Measurements from ENCODE around the gene RNF223.
"Not testable (repeated sequence)": the region's sequence is repeated elsewhere in the genome, so short reads cannot be mapped to it uniquely, and the experiment has no call there.

Gene RNF223

GRCh38 chr1:1072299-1072848, 1.7 kb downstream of the RNF223 start:
- no peak for DNase-seq (ENCODE audit: low read depth)

- DNase-seq (ENCODE audit: low read depth): no peak
Observed at GRCh38 chr1:1071486-1072298, 2.4 kb downstream of the RNF223 start.

GRCh38 chr1:1069711-1070676, 4.1 kb downstream of the RNF223 start:
- DNase-seq (ENCODE audit: low read depth): no peak

GRCh38 chr1:1069056-1069710, 4.9 kb downstream of the RNF223 start:
- peak; percentile 92 for DNase-seq (ENCODE audit: low read depth)

- DNase-seq (ENCODE audit: low read depth): peak; percentile 38
Observed at GRCh38 chr1:1068517-1069055, 5.5 kb downstream of the RNF223 start.

GRCh38 chr1:1067860-1068516, 6.1 kb downstream of the RNF223 start:
- no peak for DNase-seq (ENCODE audit: low read depth)

- DNase-seq (ENCODE audit: low read depth): no peak
Observed at GRCh38 chr1:1067284-1067859, 6.7 kb downstream of the RNF223 start.

GRCh38 chr1:1066403-1067283, 7.5 kb downstream of the RNF223 start:
- DNase-seq (ENCODE audit: low read depth): no peak

- not testable (repeated sequence) for DNase-seq (ENCODE audit: low read depth)
Observed at GRCh38 chr1:1065940-1066304, 8.2 kb downstream of the RNF223 start.

- DNase-seq (ENCODE audit: low read depth): no peak
Observed at GRCh38 chr1:1065265-1065939, 8.7 kb downstream of the RNF223 start.

GRCh38 chr1:1063945-1064831, 9.9 kb downstream of the RNF223 start:
- peak; percentile 66 for DNase-seq (ENCODE audit: low read depth)

GRCh38 chr1:1063261-1063944, 10.7 kb downstream of the RNF223 start:
- DNase-seq (ENCODE audit: low read depth): no peak

GRCh38 chr1:1062348-1063163, 11.6 kb downstream of the RNF223 start:
- DNase-seq (ENCODE audit: low read depth): no peak

GRCh38 chr1:1061682-1062345, 12.3 kb downstream of the RNF223 start:
- no peak for DNase-seq (ENCODE audit: low read depth)

GRCh38 chr1:1060281-1061000, 13.7 kb downstream of the RNF223 start:
- no peak for DNase-seq (ENCODE audit: low read depth)
